IMR-90 (cell line): ENCODE results near the gene CDA. TPM values are rescaled to one million over a fixed set of nuclear protein-coding genes. Genes with fewer than 3 reads are reported as not detected.

Source experiments
- ATAC-seq: fragments of 200-7000 bp; cut with Tn5 transposase; 2 replicates; pipeline ENCODE4 v1.9.1; 2020; ENCODE audit warnings: low read depth, mild to moderate bottlenecking, moderate library complexity
- BruUV-seq: library from RNA; stranded (reverse); fragments of 400-500 nt; replicated peaks from 2 replicates; lab custom pipeline; 2021; lab: Mats Ljungman, UMichigan
- CTCF ChIA-PET: fragments of 300-600 bp; formaldehyde crosslinking; extraction: SDS; loops from one replicate; lab custom pipeline; 2021; ENCODE audit warnings: antibody characterized with exemption; lab: Yijun Ruan, JAX
- POLR2A ChIA-PET: fragments of 300-600 bp; sonication (Branson Sonifier 250); formaldehyde crosslinking; loops from one replicate; lab custom pipeline; 2022; ENCODE audit warnings: antibody characterized with exemption; ENCODE audit not compliant: unreplicated experiment; lab: Charles Lee
- DNase-seq: peaks from one replicate; pipeline ENCODE4 v3.0.0; 2013
- H2AFZ ChIP-seq: replicated peaks from 2 replicates; pipeline ENCODE3; 2013; ENCODE audit warnings: low read length, mild to moderate bottlenecking; ENCODE audit not compliant: poor library complexity
- H2AK5ac ChIP-seq: 2 replicates; pipeline ENCODE4 v1.6.1; 2013; ENCODE audit warnings: low read depth, low read length, inconsistent platforms
- H2AK9ac ChIP-seq: replicated peaks from 2 replicates; pipeline ENCODE3; 2013; ENCODE audit warnings: mild to moderate bottlenecking, low read depth, low read length, moderate library complexity; ENCODE audit not compliant: poor library complexity
- H2BK120ac ChIP-seq: 2 replicates; pipeline ENCODE4 v1.6.1; 2013; ENCODE audit warnings: low read depth, low read length, inconsistent platforms
- H2BK15ac ChIP-seq: 3 replicates; pipeline ENCODE4 v1.6.1; 2013; ENCODE audit warnings: low read depth, low read length, inconsistent platforms
- H2BK20ac ChIP-seq: 2 replicates; pipeline ENCODE4 v1.6.1; 2013; ENCODE audit warnings: low read depth, mild to moderate bottlenecking, inconsistent platforms, low read length, moderate library complexity
- H2BK5ac ChIP-seq: 2 replicates; pipeline ENCODE4 v1.6.1; 2013; ENCODE audit warnings: mild to moderate bottlenecking, low read depth, low read length, inconsistent platforms; ENCODE audit not compliant: poor library complexity, severe bottlenecking
- H3K14ac ChIP-seq: replicated peaks from 2 replicates; pipeline ENCODE4 v1.6.1; 2013; ENCODE audit warnings: low read depth, low read length, inconsistent platforms
- H3K18ac ChIP-seq: 2 replicates; pipeline ENCODE4 v1.6.1; 2013; ENCODE audit warnings: low read depth, low read length, control low read depth
- H3K23ac ChIP-seq: 2 replicates; pipeline ENCODE4 v1.6.1; 2013; ENCODE audit warnings: low read depth, low read length, inconsistent platforms
- H3K27ac ChIP-seq: 2 replicates; pipeline ENCODE4 v1.5.1; 2013; ENCODE audit warnings: mild to moderate bottlenecking, control low read depth, low read length; ENCODE audit not compliant: insufficient read depth
- H3K27me3 ChIP-seq: 2 replicates; pipeline ENCODE4 v1.6.1; 2013; ENCODE audit warnings: low read length; ENCODE audit not compliant: control insufficient read depth, insufficient read depth
- H3K36me3 ChIP-seq: 2 replicates; pipeline ENCODE4 v1.6.1; 2013; ENCODE audit warnings: low read length, mixed read lengths; ENCODE audit not compliant: control insufficient read depth, insufficient read depth
- H3K4ac ChIP-seq: 2 replicates; pipeline ENCODE4 v1.6.1; 2013; ENCODE audit warnings: low read depth, low read length, inconsistent platforms
- H3K4me1 ChIP-seq: 2 replicates; pipeline ENCODE4 v1.6.1; 2013; ENCODE audit warnings: low read length, mixed read lengths; ENCODE audit not compliant: control insufficient read depth, insufficient read depth
- H3K4me2 ChIP-seq: 2 replicates; pipeline ENCODE4 v1.6.1; 2013; ENCODE audit warnings: low read depth, mild to moderate bottlenecking, control low read depth, low read length, moderate library complexity
- H3K4me3 ChIP-seq: 2 replicates; pipeline ENCODE4 v1.5.1; 2013; ENCODE audit warnings: low read depth, mild to moderate bottlenecking, control low read depth, low read length, moderate library complexity; ENCODE audit not compliant: insufficient read depth
- H3K56ac ChIP-seq: 2 replicates; pipeline ENCODE4 v1.6.1; 2013; ENCODE audit warnings: low read length, inconsistent platforms; ENCODE audit not compliant: insufficient read depth; ENCODE audit errors: extremely low read depth
- H3K79me1 ChIP-seq, 2 experiments: 2 replicates each; pipeline ENCODE4 v1.6.1; 2013; ENCODE audit warnings: low read length in 2 of 2, inconsistent platforms in 1 of 2, low read depth in 1 of 2
- H3K9ac ChIP-seq: 2 replicates; pipeline ENCODE4 v1.6.1; 2013; ENCODE audit warnings: low read depth, low read length, control low read depth
- H3K9me1 ChIP-seq: 2 replicates; pipeline ENCODE4 v1.6.1; 2013; ENCODE audit warnings: low read length, inconsistent platforms; ENCODE audit not compliant: insufficient read depth
- H3K9me3 ChIP-seq: 2 replicates; pipeline ENCODE4 v1.6.1; 2013; ENCODE audit warnings: low read length; ENCODE audit not compliant: control insufficient read depth, insufficient read depth
- H4K20me1 ChIP-seq: 2 replicates; pipeline ENCODE4 v1.6.1; 2013; ENCODE audit warnings: low read length, inconsistent platforms; ENCODE audit not compliant: insufficient read depth
- H4K5ac ChIP-seq: 2 replicates; pipeline ENCODE4 v1.6.1; 2013; ENCODE audit warnings: mild to moderate bottlenecking, low read depth, low read length, control low read depth
- H4K8ac ChIP-seq, 2 experiments: 2 replicates each; pipeline ENCODE4 v1.6.1; 2013; ENCODE audit warnings: low read depth in 2 of 2, low read length in 2 of 2, control low read depth in 1 of 2, inconsistent platforms in 1 of 2
- H4K91ac ChIP-seq: 2 replicates; pipeline ENCODE4 v1.6.1; 2013; ENCODE audit warnings: low read depth, low read length, inconsistent platforms; ENCODE audit not compliant: insufficient read depth
- BHLHE40 ChIP-seq: fragments of 150-350 bp; IDR thresholded peaks from 2 replicates; pipeline ENCODE4 v1.6.1; 2016; ENCODE audit warnings: mild to moderate bottlenecking, low read depth, low read length
- CEBPB ChIP-seq: IDR thresholded peaks from 2 replicates; pipeline ENCODE4 v1.6.1; 2012; ENCODE audit warnings: low read depth, low read length, improper control_type of control experiment
- CHD1 ChIP-seq: IDR thresholded peaks from 2 replicates; pipeline ENCODE4 v1.6.1; 2012; ENCODE audit warnings: low read depth, low read length, improper control_type of control experiment
- CTCF ChIP-seq: conservative IDR thresholded peaks from 2 replicates; pipeline ENCODE4 v1.5.1; 2012; ENCODE audit warnings: mild to moderate bottlenecking, low read depth, low read length, improper control_type of control experiment
- ELK1 ChIP-seq: fragments of 150-350 bp; IDR thresholded peaks from 2 replicates; pipeline ENCODE4 v1.6.1; 2016; ENCODE audit warnings: low read depth, mild to moderate bottlenecking, low read length, moderate library complexity, borderline replicate concordance
- FOS ChIP-seq: fragments of 150-350 bp; IDR thresholded peaks from 2 replicates; pipeline ENCODE4 v1.6.1; 2016; ENCODE audit warnings: low read depth, low read length
- MAFK ChIP-seq: IDR thresholded peaks from 2 replicates; pipeline ENCODE4 v1.6.1; 2012; ENCODE audit warnings: low read depth, low read length, improper control_type of control experiment
- MAZ ChIP-seq: IDR thresholded peaks from 2 replicates; pipeline ENCODE4 v1.6.1; 2012; ENCODE audit warnings: low read depth, mild to moderate bottlenecking, low read length, improper control_type of control experiment, moderate library complexity, borderline replicate concordance
- MXI1 ChIP-seq: IDR thresholded peaks from 2 replicates; pipeline ENCODE4 v1.6.1; 2012; ENCODE audit warnings: low read depth, mild to moderate bottlenecking, low read length, moderate library complexity, borderline replicate concordance
- NFE2L2 ChIP-seq: fragments of 150-350 bp; IDR thresholded peaks from 2 replicates; pipeline ENCODE4 v1.6.1; 2016; ENCODE audit warnings: low read depth, mild to moderate bottlenecking, low read length
- POLR2A ChIP-seq: IDR thresholded peaks from 2 replicates; pipeline ENCODE4 v1.6.1; 2012; ENCODE audit warnings: mild to moderate bottlenecking, low read depth, low read length
- RAD21 ChIP-seq: IDR thresholded peaks from 2 replicates; pipeline ENCODE4 v1.6.1; 2012; ENCODE audit warnings: low read length, improper control_type of control experiment
- RCOR1 ChIP-seq: IDR thresholded peaks from 2 replicates; pipeline ENCODE4 v1.6.1; 2012; ENCODE audit warnings: mild to moderate bottlenecking, low read length, improper control_type of control experiment; ENCODE audit not compliant: insufficient replicate concordance
- RFX5 ChIP-seq: IDR thresholded peaks from 2 replicates; pipeline ENCODE4 v1.8.0; 2012; ENCODE audit warnings: low read depth, mild to moderate bottlenecking, low read length, moderate library complexity
- SMC3 ChIP-seq: fragments of 150-350 bp; IDR thresholded peaks from 2 replicates; pipeline ENCODE4 v1.6.1; 2016; ENCODE audit warnings: low read depth, mild to moderate bottlenecking, antibody characterized with exemption, low read length, moderate library complexity
- USF2 ChIP-seq: fragments of 150-350 bp; IDR thresholded peaks from 2 replicates; pipeline ENCODE4 v1.6.1; 2017; ENCODE audit warnings: mild to moderate bottlenecking, antibody characterized with exemption, low read length, low read depth
- whole genome bisulfite sequencing, 2 experiments: methylation state at CpG; one replicate each; pipeline versions ENCODE4 v1.1.5 to v1.1.7; 2013; ENCODE audit warnings: missing lambda C conversion rate in 2 of 2; ENCODE audit not compliant: insufficient read length in 1 of 2; ENCODE audit errors: extremely low coverage in 2 of 2; 5-methylcytosine and 5-hydroxymethylcytosine counted together
- dilution Hi-C: fragments of 300-500 bp; cut with HindIII; formaldehyde crosslinking; loops from one replicate; pipeline ENCODE4 v1.14.3; 2018; ENCODE audit warnings: low sequenced_read_pairs; ENCODE audit not compliant: unreplicated experiment
- in situ Hi-C: fragments of 300-500 bp; cut with MboI; formaldehyde crosslinking; loops from 3 replicates; pipeline ENCODE4 v1.14.3; 2019; ENCODE audit warnings: low sequenced_read_pairs, inconsistent platforms, mixed read lengths
- intact Hi-C: fragments of 100-400 bp; cut with micrococcal nuclease; formaldehyde crosslinking; loops from 2 replicates; pipeline ENCODE4 v1.10.0; 2022
- polyA plus RNA-seq, 3 experiments: library from polyadenylated mRNA; depleted of rRNA; stranded (reverse); fragments of >200 nt; gene quantifications; 2 replicates each; pipeline ENCODE4 v1.2.3, GENCODE V29; 2012; ENCODE audit warnings: low replicate concordance in 1 of 3
- total RNA-seq: library from RNA; depleted of rRNA; stranded (reverse); fragments of >200 nt; gene quantifications from 2 replicates; pipeline ENCODE4 v1.2.3, GENCODE V29; 2012

Gene CDA
- total and polyA plus RNA-seq, 2 of the 4 experiments (the other 2 are of a cell fraction): 0.90 to 9.4 TPM

DNA sequence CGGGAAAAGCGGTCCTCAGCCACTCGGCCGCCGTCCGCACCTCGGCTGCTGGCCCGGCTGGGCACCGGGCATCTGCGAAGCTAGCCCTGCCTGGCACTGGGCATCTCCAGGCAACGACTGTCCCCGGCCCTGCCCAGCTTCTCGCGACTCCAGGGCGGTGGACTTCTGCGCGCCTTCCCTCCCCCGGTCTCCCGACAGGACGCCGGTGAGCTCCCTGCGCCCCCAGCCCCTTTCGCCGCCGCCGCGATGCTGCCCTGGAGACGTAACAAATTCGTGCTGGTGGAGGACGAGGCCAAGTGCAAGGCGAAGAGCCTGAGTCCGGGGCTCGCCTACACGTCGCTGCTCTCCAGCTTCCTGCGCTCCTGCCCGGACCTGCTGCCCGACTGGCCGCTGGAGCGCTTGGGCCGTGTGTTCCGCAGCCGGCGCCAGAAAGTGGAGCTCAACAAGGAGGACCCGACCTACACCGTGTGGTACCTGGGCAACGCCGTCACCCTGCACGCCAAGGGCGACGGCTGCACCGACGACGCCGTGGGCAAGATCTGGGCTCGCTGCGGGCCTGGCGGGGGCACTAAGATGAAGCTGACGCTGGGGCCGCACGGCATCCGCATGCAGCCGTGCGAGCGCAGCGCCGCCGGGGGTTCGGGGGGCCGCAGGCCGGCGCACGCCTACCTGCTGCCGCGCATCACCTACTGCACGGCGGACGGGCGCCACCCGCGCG is 36.0 kb upstream of the CDA start:
- dilution Hi-C loops (no loop called here), intact Hi-C loops (no loop called here)
- H3K4me3 ChIP-seq: no peak overlapping the region

More for the DNA sequence above, 36.0 kb upstream of the CDA start:
- Histone ChIP-seq H3K23ac (no peak overlapping the region), H2BK20ac (no peak overlapping the region), H4K8ac (no peak overlapping the region), H2BK5ac (no peak overlapping the region), H3K36me3 (no peaks in the 10 kb centered on the region), H3K79me1 (no peaks in the 10 kb centered on the region), H2AK9ac (peak overlapping the region; percentile 55), H4K20me1 (no peaks in the 10 kb centered on the region; the same call in 1 of the 2 replicates), H4K5ac (no peak overlapping the region), H3K14ac (no peak overlapping the region), H3K27me3 (peaks cover 87% of the 10 kb centered on the region), H3K27ac (no peak overlapping the region), H3K9ac (no peak overlapping the region), H2AK5ac (no peak overlapping the region), H3K4me1 (no peaks in the 10 kb centered on the region), H3K56ac (no peak overlapping the region), H3K18ac (no peak overlapping the region), H3K9me3 (no peaks in the 10 kb centered on the region), H2BK120ac (no peak overlapping the region), H4K91ac (no peak overlapping the region), H2BK15ac (no peak overlapping the region), H3K4me2 (peak overlapping the region; percentile 50; the same call in 1 of the 2 replicates), H3K9me1 (no peaks in the 10 kb centered on the region), H2AFZ (peak overlapping the region; percentile 77), H3K4ac (no peak overlapping the region)
- DNase-seq (no peak), ATAC-seq (peak; percentile 16; the same call in 1 of the 2 replicates)
- in situ Hi-C loops: no loop called here
- ChIA-PET POLR2A (no interaction called here), CTCF (no interaction called here)
- TF ChIP-seq MXI1: no peak
- no peak for TF ChIP-seq RAD21
- no peak for TF ChIP-seq FOS
- TF ChIP-seq SMC3: no peak
- TF ChIP-seq RFX5: no peak
- TF ChIP-seq CTCF: no peak
- no peak for TF ChIP-seq NFE2L2
- no peak for TF ChIP-seq MAZ
- no peak for TF ChIP-seq CHD1
- TF ChIP-seq CEBPB: no peak
- TF ChIP-seq ELK1: no peak
- no peak for TF ChIP-seq MAFK
- no peak for TF ChIP-seq POLR2A
- no peak for TF ChIP-seq BHLHE40
- no peak for TF ChIP-seq RCOR1
- no peak for TF ChIP-seq USF2
- 2% methylated on average over 56 of the region's 82 CpGs; no CpG with 5 or more reads in 1 of the 2 experiments for WGBS, 2 experiments
- no TSS peak for BruUV-seq
